Effector memory CD8-positive, alpha-beta T cell (primary cell): ENCODE data around the gene KCNJ18.
"Not testable (repeated sequence)": the region's sequence is repeated elsewhere in the genome, so short reads cannot be mapped to it uniquely, and the experiment has no call there.

Experiments
- ATAC-seq: fragments of 150-1000 bp; cut with Tn5 transposase; replicated peaks from 2 replicates; pipeline ENCODE4 v1.10.0; 2021; ENCODE audit warnings: mild to moderate bottlenecking, moderate library complexity
- DNase-seq, 3 experiments: peaks; one replicate each; pipeline ENCODE4 v3.0.0; 2021
- H3K27ac Mint-ChIP-seq, 2 donors: one replicate each; pipeline ENCODE4 v1.8.0; 2022; ENCODE audit warnings: mild to moderate bottlenecking in 2 of 2, mixed read lengths in 2 of 2, moderate library complexity in 2 of 2
- H3K27me3 Mint-ChIP-seq, 2 donors: one replicate each; pipeline ENCODE4 v1.8.0; 2022; ENCODE audit warnings: mixed read lengths in 2 of 2
- H3K36me3 Mint-ChIP-seq: one replicate; pipeline ENCODE4 v1.8.0; 2022; ENCODE audit warnings: mild to moderate bottlenecking, moderate library complexity, mixed read lengths; ENCODE audit not compliant: insufficient read depth
- H3K4me1 Mint-ChIP-seq, 2 donors: one replicate each; pipeline ENCODE4 v1.8.0; 2022; ENCODE audit warnings: low read depth in 2 of 2, mixed read lengths in 2 of 2
- H3K4me3 Mint-ChIP-seq, 2 donors: one replicate each; pipeline ENCODE4 v1.8.0; 2022; ENCODE audit warnings: mild to moderate bottlenecking in 2 of 2, mixed read lengths in 2 of 2, moderate library complexity in 2 of 2
- H3K9me3 Mint-ChIP-seq, 2 donors: one replicate each; pipeline ENCODE4 v1.8.0; 2022; ENCODE audit warnings: mixed read lengths in 2 of 2
- total RNA-seq, 9 experiments: gene quantifications; one replicate each; lab custom pipeline; 2026; lab: John Stamatoyannopoulos, UW

Gene KCNJ18
- total RNA-seq, result 0 to 0.06 (median 0) reads per million in 9 experiments

DNA sequence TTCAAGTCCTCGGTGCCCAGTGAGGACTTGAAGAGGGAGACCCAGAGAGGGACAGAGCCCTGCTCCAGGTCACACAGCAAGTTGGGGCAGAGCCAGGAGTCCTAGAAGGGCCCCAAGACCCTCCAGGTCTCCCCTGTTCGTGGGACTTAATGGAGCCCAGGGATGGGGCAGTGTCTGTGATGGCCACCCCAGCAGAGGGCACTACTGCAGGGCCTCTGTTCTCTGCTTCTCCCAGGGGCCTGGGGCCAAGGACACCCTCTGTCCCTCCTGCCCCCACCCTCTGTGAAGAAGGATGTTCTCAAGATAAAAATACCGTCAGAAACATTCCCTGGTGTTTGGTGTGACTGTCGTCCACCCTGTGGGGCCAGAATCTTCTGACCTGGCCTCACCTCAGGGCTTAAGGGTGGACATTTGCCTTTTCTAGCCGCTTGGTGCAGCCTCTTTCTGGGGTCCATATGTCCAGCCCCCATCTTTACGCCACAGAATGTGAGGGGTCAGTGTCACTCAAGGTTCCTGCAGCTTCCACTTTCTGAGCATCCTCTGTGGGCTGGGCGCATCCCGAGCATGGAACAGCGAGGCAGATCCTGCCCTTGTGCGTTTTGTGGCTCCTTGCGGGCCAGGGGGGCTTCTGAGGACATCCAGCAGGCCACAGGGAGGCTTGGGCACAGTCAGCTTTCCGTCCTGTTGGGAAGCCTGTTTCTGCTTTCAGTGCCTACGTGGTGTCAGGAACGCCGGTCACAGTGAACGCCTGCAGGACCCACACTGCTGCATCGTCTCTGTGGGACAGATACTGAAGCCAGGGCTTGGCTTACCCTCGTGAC lies at the start of gene KCNJ18:
TSS of gene KCNJ18 (plus strand) at position 641 of the 821 bp plus-strand sequence. CDS start 10,264 bp downstream, outside the sequence.
- not testable (repeated sequence) for H3K4me3 Mint-ChIP-seq, H3K4me1 Mint-ChIP-seq, H3K9me3 Mint-ChIP-seq, DNase-seq, H3K27ac Mint-ChIP-seq, ATAC-seq, H3K36me3 Mint-ChIP-seq, H3K27me3 Mint-ChIP-seq

DNA sequence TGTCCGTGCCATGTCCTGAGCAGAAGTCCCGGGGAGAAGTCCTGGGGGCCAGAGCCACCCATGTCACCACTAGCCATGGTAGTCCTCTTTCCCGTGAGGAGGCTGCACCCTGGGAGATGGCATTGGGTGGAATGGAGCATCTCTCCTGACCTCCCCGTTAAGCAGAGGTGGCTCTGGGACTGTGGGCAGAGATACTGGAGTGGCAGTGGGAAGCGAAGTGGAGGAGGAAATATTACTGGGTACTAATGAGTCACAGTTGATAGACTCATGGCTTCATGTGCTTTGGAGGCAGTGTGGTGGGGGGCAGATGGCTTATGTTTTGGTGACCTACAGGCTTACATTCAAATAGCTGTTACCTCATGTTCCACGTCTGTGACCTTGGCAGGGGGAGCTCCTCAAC lies 44.2 kb upstream of the KCNJ18 start:
- not testable (repeated sequence) for ATAC-seq, H3K36me3 Mint-ChIP-seq, H3K4me3 Mint-ChIP-seq, DNase-seq, H3K27ac Mint-ChIP-seq, H3K4me1 Mint-ChIP-seq, H3K9me3 Mint-ChIP-seq
- H3K27me3 Mint-ChIP-seq, result peaks cover 6 to 15% of the 10 kb centered on the region in 2 donors

DNA sequence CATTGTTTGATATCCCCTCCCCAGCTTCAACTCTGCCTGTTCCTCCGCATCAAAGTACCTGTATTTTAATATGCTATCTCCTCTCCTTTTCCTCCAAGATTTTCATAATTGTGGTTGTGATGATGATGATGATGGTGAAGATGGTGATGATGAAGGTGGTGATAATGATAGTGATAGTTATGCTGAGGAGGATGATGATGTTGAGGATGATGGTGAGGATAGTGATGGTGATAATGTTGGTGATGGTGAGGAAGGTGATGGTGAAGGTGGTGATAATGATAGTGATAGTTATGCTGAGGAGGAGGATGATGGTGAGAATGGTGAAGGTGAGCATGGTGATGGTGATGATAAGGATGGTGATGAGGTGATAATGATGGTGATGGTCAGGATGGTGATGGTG lies 42.3 kb upstream of the KCNJ18 start:
- not testable (repeated sequence) for H3K9me3 Mint-ChIP-seq, DNase-seq, H3K36me3 Mint-ChIP-seq, ATAC-seq, H3K4me3 Mint-ChIP-seq, H3K27ac Mint-ChIP-seq, H3K4me1 Mint-ChIP-seq
- H3K27me3 Mint-ChIP-seq, result peaks cover 0 to 15% of the 10 kb centered on the region in 2 donors

DNA sequence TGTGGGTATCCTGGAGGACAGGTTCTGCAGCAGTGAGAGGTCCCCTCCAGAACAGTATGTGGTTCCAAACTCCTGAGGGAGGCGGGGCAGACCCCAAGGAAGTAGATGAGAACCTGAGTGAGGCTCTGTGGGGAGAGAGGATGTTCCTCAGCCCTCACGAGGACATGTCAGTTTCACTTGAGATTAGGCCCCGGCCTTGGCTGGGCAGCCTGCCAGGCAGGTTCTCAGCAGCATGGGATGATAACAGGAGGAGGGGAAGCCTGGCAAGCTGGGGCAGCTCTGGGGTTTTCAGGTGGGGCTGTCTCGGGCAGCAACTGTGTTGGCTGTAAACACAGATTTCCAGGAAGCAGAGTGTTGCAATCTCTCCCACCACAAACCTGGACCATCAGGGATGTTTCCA lies 40.3 kb upstream of the KCNJ18 start:
- not testable (repeated sequence) for H3K27ac Mint-ChIP-seq, H3K36me3 Mint-ChIP-seq

DNA sequence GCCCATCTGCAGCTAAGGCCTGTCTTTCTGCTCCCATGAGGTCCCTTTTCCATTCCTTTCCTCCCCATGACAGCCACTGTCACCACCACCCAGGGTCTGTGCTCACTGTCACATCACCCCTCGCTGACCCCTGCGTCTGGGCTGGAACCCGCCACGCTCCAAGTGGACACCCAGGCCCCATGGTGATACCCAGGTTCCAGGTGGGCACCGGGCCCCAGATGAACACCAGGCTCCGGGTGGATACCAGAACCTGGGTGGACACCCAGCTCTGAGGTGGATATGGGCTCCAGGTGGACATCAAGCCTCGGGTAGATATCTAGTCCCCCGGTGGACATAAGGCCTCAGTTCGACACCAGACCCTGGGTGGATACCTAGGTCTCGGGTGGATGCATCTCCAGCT lies 39.1 kb upstream of the KCNJ18 start:
- not testable (repeated sequence) for H3K4me3 Mint-ChIP-seq, H3K27ac Mint-ChIP-seq, H3K9me3 Mint-ChIP-seq, DNase-seq, ATAC-seq, H3K4me1 Mint-ChIP-seq, H3K36me3 Mint-ChIP-seq
- peaks cover 0 to 11% of the 10 kb centered on the region in 2 donors for H3K27me3 Mint-ChIP-seq

More for the DNA sequence above, 40.3 kb upstream of the KCNJ18 start:
- not testable (repeated sequence) for DNase-seq, H3K9me3 Mint-ChIP-seq, H3K4me3 Mint-ChIP-seq, ATAC-seq, H3K4me1 Mint-ChIP-seq
- H3K27me3 Mint-ChIP-seq, result peaks cover 0 to 15% of the 10 kb centered on the region in 2 donors

DNA sequence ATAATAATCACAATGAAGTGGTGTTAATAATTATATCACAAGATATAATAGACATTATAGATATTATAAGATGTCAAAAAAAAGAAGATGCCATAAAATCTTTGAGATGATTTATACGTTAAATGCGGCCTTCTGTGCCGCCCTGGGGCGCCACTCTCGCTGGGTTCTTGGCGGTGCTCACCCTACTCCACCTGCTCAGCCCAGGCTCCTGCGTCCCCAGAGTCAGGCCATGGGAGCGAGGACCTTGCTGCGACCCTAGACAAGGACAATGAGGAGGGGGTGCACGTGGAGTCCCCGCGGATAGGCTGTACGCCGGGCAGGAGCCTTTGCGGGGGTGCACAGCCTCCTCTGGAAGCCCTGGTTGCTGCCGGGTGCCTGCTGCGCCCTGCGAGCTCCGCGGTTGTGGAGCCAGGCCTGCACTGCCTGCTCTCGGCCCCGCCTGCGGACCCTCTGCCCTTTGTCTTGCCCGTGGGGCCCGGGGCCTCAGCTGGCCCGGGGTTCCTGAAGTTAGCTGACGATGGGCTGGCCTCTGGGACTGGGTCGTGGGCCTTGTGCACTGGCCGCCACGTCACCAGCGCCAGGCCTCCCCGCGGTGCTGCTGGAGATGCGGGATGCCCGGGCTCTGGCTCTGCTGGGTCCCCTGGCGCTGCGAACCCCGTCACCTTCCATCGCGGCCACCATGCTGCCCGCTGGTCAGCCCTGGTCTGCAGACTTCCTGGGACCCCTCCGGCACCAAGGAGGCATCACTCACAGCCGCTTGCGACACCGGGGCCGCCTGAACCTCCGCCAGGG lies 35.6 kb upstream of the KCNJ18 start:
- H3K36me3 Mint-ChIP-seq, result not testable (repeated sequence)

DNA sequence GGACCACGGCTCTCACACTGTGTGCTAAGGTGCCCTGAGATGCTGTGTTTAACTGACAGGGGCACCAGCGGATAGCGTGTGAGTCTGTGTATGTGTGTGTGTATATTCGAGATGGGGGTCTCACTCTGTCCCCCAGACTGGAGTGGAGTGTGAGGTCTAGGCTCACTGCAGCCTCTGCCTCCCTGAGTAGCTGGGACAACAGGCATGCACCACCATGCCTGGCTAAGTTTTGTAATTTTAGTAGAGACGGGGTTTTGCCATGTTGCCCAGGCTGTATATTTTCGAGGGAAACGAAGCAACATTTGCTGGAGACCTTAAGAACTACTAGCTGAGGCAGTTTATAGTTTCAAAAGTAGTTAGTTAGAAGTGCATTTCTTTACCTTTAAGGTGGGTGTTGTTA lies 32.7 kb upstream of the KCNJ18 start:
- not testable (repeated sequence) for DNase-seq, H3K4me3 Mint-ChIP-seq, H3K36me3 Mint-ChIP-seq, ATAC-seq, H3K27ac Mint-ChIP-seq, H3K4me1 Mint-ChIP-seq, H3K27me3 Mint-ChIP-seq
- peaks cover 6 to 10% of the 10 kb centered on the region in 2 donors for H3K9me3 Mint-ChIP-seq

More for the DNA sequence above, 35.6 kb upstream of the KCNJ18 start:
- DNase-seq, H3K27ac Mint-ChIP-seq, H3K4me3 Mint-ChIP-seq, ATAC-seq, H3K4me1 Mint-ChIP-seq, H3K27me3 Mint-ChIP-seq, H3K9me3 Mint-ChIP-seq: not testable (repeated sequence)

DNA sequence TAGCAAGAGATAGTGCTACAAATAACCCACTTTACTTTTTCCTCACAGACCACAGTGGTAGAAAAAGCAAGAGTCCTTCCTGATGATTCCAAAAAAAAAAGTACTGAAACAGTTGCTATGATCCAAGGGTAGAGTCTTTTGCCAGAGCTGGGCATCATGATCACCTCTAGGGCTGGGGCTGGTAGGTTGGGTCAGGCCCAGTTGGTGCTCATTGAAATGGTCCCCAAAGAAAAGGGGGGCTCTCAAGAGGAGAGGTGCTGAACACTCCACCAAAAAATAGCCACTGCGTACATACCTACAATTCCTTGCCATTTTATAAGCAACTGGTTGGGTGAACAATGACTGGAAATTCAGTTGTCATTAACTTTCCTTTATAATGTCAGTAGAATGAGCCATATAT lies 30.9 kb upstream of the KCNJ18 start:
- H3K27ac Mint-ChIP-seq, H3K4me3 Mint-ChIP-seq, H3K36me3 Mint-ChIP-seq, ATAC-seq, H3K4me1 Mint-ChIP-seq, DNase-seq, H3K27me3 Mint-ChIP-seq: not testable (repeated sequence)
- H3K9me3 Mint-ChIP-seq, result peaks cover 6 to 10% of the 10 kb centered on the region in 2 donors

DNA sequence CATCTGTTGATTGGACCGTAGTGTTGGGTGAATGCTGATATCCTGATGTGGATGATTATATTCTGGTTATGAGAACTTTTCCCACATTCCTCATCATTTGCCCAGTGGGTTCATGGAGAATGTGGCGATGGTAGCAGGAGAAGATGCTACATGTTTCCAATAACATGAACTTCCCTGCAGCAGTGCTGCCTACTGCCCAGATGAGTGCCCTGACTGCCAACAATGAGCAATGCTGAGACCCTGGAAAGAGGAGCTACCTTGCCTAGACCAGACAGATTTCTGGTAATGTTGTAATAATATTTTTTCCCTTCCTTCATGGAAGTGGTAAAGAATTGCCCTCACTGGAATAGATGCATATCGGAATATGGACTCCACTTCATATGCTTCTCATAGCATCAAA lies 29.2 kb upstream of the KCNJ18 start:
- H3K9me3 Mint-ChIP-seq, result peaks cover 8 to 16% of the 10 kb centered on the region in 2 donors
- H3K27ac Mint-ChIP-seq, H3K4me1 Mint-ChIP-seq, ATAC-seq, DNase-seq, H3K27me3 Mint-ChIP-seq, H3K4me3 Mint-ChIP-seq, H3K36me3 Mint-ChIP-seq: not testable (repeated sequence)

DNA sequence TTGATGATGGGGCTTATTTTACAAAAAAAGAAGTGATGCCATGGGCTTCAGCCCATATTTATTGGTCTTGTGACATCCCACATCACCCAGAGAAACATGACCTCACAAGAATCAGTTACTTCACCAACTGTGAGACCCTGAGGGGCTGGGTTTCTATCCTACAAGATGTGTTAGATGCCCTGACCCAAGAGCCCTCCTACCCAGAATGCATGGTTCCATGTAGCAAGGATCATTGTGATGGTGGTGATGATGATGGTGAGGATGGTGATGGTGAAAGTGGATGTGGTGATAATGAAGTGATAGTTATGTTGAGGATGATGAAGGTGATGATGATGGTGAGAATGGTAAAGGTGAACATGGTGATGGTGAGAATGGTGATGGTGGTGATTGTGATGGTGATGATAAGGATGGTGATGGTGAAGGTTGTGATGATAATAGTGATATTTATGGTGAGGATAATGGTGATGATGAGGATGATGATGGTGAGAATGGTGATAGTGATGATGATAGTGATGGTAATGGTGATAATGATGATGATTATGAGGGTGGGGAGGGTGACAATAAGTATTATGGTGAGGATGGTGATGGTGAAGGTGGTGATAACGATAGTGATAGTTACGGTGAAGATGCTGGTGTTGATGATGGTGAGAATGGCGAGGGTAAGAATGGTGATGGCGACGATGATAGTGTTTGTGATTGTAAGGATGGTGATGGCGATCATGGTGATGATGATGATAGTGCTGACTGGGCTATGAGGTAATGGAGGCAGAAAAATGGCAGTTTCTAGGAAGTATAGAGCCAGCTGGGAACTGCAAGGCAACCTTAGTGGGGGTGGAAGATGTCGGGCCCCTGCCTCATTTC lies 28.5 kb upstream of the KCNJ18 start:
- not testable (repeated sequence) for H3K4me3 Mint-ChIP-seq, ATAC-seq, DNase-seq, H3K4me1 Mint-ChIP-seq, H3K27ac Mint-ChIP-seq, H3K36me3 Mint-ChIP-seq, H3K27me3 Mint-ChIP-seq
- H3K9me3 Mint-ChIP-seq, result peaks cover 8 to 16% of the 10 kb centered on the region in 2 donors

DNA sequence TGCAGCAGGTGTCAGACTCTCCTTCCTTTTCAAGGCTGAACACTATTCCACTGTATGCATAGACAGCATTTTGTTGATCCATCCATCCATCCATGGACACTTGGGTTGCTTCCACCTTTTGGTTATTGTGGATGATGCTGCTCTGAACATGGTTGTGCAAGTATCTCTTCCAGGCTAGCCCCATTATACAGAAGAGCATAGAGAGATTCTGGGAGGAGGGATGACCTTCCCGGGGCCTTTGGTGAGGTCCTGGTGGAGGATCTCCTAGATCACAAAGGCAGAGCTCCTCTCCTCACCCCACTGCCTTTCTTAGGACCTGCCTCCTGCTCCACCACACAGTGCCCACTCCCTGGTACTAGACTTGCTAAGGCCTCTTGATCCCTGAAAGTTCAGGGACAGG lies 27.2 kb upstream of the KCNJ18 start:
- H3K9me3 Mint-ChIP-seq, result peaks cover 8 to 16% of the 10 kb centered on the region in 2 donors
- H3K4me1 Mint-ChIP-seq, H3K4me3 Mint-ChIP-seq, DNase-seq, H3K36me3 Mint-ChIP-seq, ATAC-seq, H3K27ac Mint-ChIP-seq, H3K27me3 Mint-ChIP-seq: not testable (repeated sequence)

DNA sequence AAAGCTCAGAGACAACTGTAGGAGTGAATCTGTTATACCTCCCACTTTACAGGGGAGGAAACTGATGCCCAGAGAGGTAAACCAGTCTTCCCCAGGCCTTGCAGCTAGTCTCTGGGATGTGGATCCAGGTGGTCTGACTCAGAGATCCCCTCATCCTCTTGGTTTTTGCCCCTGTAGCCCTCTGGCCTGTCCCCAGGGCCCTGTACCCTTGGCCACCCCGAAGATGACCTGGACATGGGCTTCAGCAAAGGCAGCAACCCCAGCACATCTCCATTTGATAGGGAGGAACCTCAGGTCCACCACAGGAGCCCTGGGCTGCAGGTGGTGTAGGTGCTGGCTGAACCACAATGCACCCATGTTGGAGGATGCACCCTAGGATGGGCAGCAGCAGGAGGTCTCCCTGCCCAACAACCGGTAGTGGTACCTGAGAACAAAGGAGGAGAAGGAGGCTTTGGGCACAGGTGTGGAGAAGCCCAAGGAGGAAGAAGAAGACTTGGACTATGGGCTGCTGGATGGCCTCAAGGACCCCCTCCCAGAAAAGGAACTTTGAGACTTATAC lies 26.3 kb upstream of the KCNJ18 start:
- H3K9me3 Mint-ChIP-seq, result peaks cover 8 to 16% of the 10 kb centered on the region in 2 donors
- not testable (repeated sequence) for H3K4me1 Mint-ChIP-seq, H3K36me3 Mint-ChIP-seq

More for the DNA sequence above, 26.3 kb upstream of the KCNJ18 start:
- H3K4me3 Mint-ChIP-seq, ATAC-seq, DNase-seq, H3K27me3 Mint-ChIP-seq, H3K27ac Mint-ChIP-seq: not testable (repeated sequence)
